Thymus (tissue), 11 donors: Measurements from ENCODE around the gene PRKN. TPM values are rescaled to one million over a fixed set of nuclear protein-coding genes. Genes with fewer than 3 reads are reported as not detected.

Experiments used
- DNase-seq, 9 donors: peaks; one replicate each; pipeline ENCODE4 v3.0.0-alpha.2; 2013; ENCODE audit warnings: low spot score in 9 of 9, low read depth in 6 of 9, missing footprints in 1 of 9
- H3K27ac ChIP-seq, 2 donors: one replicate each; pipeline ENCODE4 v1.5.1; 2013; ENCODE audit warnings: control low read depth in 1 of 2, low read depth in 1 of 2, low read length in 1 of 2, mild to moderate bottlenecking in 1 of 2, moderate library complexity in 1 of 2
- H3K27me3 ChIP-seq, 2 donors: one replicate each; pipeline ENCODE4 v1.5.1; 2013; ENCODE audit warnings: low read length in 1 of 2; ENCODE audit not compliant: control insufficient read depth in 2 of 2, insufficient read depth in 1 of 2
- H3K36me3 ChIP-seq, 2 donors: one replicate each; pipeline ENCODE4 v1.5.1; 2013; ENCODE audit warnings: low read length in 1 of 2, mild to moderate bottlenecking in 1 of 2, moderate library complexity in 1 of 2; ENCODE audit not compliant: control insufficient read depth in 2 of 2, insufficient read depth in 2 of 2
- H3K4me1 ChIP-seq, 2 donors: one replicate each; pipeline ENCODE4 v1.5.1; 2013; ENCODE audit warnings: low read length in 2 of 2; ENCODE audit not compliant: control insufficient read depth in 2 of 2, insufficient read depth in 2 of 2
- H3K4me3 ChIP-seq, 2 donors: one replicate each; pipeline ENCODE4 v1.5.1; 2013; ENCODE audit warnings: low read length in 2 of 2, control low read depth in 1 of 2, mild to moderate bottlenecking in 1 of 2
- H3K9me3 ChIP-seq, 2 donors: one replicate each; pipeline ENCODE4 v1.5.1; 2013; ENCODE audit warnings: low read length in 1 of 2, mild to moderate bottlenecking in 1 of 2; ENCODE audit not compliant: control insufficient read depth in 2 of 2, insufficient read depth in 1 of 2
- WGBS: extraction: QIAGEN DNeasy Blood & Tissue Kit; methylation state at CpG from one replicate; pipeline ENCODE4 v1.1.7; 2013; 5-methylcytosine and 5-hydroxymethylcytosine counted together
- polyA plus RNA-seq: library from polyadenylated mRNA; stranded (reverse); fragments of 200-250 nt; gene quantifications from one replicate; pipeline ENCODE4 v1.2.3, GENCODE V29; 2013
- total RNA-seq: library from RNA; stranded (reverse); fragments of 120-200 nt; gene quantifications from one replicate; pipeline ENCODE4 v1.2.4, GENCODE V29; 2013
- donor health status: healthy.

Gene PRKN
- total and polyA plus RNA-seq, 2 donors, result 0.48 to 0.71 TPM

DNA sequence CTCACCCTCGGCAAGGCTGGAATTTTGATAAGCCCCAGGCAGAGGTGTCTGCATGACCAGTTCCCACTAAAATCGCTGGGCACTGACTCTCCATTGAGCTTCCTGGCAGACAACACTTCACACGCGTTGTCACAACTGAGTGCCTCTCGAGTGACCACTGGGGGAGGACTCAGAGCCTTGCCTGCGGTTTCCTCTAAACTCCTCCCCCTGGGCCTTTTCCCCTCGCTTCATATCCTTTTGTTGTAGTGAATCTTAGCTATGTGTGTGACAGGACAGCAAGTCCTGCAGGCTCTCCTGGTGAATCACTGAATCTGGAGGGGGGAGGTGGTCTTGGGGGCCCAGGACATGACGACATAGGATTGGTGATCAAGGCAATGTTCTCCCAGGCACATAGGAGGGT, 670.8 kb downstream of the PRKN start:
- Histone ChIP-seq H3K9me3 (no peaks in the 10 kb centered on the region), H3K4me3 (no peak overlapping the region), H3K36me3 (no peaks in the 10 kb centered on the region), H3K4me1 (no peaks in the 10 kb centered on the region), H3K27me3 (no peaks in the 10 kb centered on the region), H3K27ac (no peak overlapping the region)
- no peak for DNase-seq
- 74% methylated on average over 8 of the region's 8 CpGs for WGBS

DNA sequence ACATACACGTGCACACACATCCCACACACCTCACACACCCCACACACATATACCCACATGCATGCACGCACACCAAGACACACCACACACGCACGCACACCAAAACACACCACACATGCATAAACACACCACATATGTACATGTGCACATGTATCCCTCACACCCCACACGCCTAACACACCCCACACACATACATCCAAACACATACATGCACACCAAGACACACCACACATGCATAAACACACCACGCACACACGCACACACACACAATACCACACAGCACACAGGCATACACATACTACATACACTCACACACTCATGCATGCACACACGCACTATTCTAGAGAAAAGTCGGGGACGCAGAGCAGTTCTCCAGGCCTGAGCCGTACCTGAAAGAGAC, 671.5 kb downstream of the PRKN start:
- no peak overlapping the region for H3K4me3 ChIP-seq
- no peaks in the 10 kb centered on the region for H3K4me1 ChIP-seq
- DNase-seq, result no peak
- no peaks in the 10 kb centered on the region for H3K36me3 ChIP-seq
- WGBS, result 96% methylated on average over 11 of the region's 11 CpGs
- H3K9me3 ChIP-seq, result no peaks in the 10 kb centered on the region
- H3K27ac ChIP-seq, result no peak overlapping the region
- no peaks in the 10 kb centered on the region for H3K27me3 ChIP-seq

DNA sequence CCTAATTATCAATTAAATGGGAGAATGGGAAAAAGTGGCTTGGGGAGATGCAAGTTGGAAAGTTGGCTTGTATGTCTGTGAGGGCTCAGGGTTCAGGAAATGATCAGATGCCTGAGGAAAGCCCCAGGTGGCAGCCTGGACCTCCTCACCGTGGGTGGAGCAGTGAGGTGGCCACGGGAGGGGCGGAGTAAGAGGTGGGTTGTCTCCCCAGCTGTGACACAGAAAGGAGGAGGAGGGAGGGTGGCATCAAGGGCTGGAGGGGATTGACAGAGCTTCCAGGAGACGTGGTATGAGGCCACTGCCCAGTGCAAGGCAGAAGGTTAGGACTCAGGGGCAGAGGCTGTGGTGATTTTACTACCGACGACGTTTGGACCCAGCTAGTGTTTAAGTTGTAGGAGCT, 672.2 kb downstream of the PRKN start:
- no peak overlapping the region for H3K27ac ChIP-seq
- no peaks in the 10 kb centered on the region for H3K36me3 ChIP-seq
- H3K4me3 ChIP-seq, result no peak overlapping the region
- no peaks in the 10 kb centered on the region for H3K4me1 ChIP-seq
- DNase-seq, result no peak
- WGBS, result 85% methylated on average over 7 of the region's 7 CpGs
- H3K9me3 ChIP-seq, result no peaks in the 10 kb centered on the region
- H3K27me3 ChIP-seq, result no peaks in the 10 kb centered on the region

DNA sequence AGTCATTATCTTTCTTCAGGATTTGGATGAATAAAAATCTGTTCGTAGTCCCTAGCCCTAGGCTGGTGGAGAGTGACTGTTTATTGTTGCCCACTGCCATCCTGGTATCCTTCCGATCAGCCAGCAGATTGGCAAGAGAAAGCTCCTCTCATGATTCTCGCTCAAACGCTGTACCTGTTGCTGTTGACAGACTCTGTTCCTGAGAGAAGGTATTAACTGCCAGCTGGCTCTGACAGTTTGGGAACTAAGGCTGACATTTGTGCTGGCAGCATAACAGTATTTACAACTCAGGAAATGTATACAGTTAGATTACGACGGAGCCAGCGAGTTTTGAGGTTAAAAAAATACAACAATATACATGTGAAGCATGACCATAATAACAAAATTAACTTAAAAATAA, 674.5 kb downstream of the PRKN start:
- DNase-seq, result no peak
- Histone ChIP-seq H3K4me1 (no peaks in the 10 kb centered on the region), H3K4me3 (no peak overlapping the region), H3K27me3 (no peaks in the 10 kb centered on the region), H3K27ac (no peak overlapping the region), H3K36me3 (no peaks in the 10 kb centered on the region), H3K9me3 (no peaks in the 10 kb centered on the region)
- 72% methylated on average over 7 of the region's 7 CpGs for WGBS

DNA sequence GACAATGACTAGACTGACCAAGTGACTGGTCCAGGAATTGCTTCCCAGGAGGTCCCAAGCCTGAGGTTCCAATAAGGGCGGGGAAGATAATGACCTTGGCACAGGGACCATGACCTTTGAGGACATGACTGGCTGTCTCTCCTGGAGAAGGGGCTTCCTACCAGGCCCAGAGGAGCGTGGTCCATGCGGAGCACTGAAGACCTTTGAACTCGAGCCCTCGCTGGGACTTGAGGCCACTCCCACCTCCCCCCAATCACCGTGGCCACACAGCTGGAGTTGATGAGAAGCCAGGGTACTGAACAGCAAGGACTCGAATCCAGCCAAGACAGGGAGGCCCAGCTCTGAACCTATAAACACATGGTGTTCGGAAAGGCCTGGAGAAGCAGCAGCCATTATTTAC, 677.0 kb downstream of the PRKN start:
- DNase-seq, result no peak
- no peaks in the 10 kb centered on the region for H3K36me3 ChIP-seq
- no peaks in the 10 kb centered on the region for H3K9me3 ChIP-seq
- no peak overlapping the region for H3K4me3 ChIP-seq
- no peaks in the 10 kb centered on the region for H3K4me1 ChIP-seq
- no peak overlapping the region for H3K27ac ChIP-seq
- no peaks in the 10 kb centered on the region for H3K27me3 ChIP-seq
- 95% methylated on average over 8 of the region's 8 CpGs for WGBS

DNA sequence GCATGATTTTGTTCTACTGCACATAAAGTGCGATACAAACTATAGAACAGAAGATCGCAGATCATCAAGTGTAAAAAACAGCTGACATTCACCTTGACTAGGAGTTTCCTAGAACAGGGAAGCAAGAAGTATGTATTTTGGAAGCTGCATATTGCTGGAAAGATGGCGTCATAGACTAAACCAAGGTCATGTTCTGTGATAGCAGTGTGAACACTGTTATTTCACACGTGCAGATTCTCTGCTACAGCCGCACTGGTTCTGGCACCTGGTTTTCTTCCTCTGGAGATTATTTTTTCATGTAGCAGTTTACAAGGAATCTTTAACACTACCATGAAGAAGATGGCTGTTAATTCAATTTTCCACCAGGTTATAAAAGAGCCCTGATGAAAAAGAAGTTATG, 681.2 kb downstream of the PRKN start:
- no peak overlapping the region for H3K27ac ChIP-seq
- H3K36me3 ChIP-seq, result no peaks in the 10 kb centered on the region
- H3K27me3 ChIP-seq, result no peaks in the 10 kb centered on the region
- no peak overlapping the region for H3K4me3 ChIP-seq
- DNase-seq, result no peak
- no peaks in the 10 kb centered on the region for H3K9me3 ChIP-seq
- 96% methylated on average over 5 of the region's 5 CpGs for WGBS
- no peaks in the 10 kb centered on the region for H3K4me1 ChIP-seq

DNA sequence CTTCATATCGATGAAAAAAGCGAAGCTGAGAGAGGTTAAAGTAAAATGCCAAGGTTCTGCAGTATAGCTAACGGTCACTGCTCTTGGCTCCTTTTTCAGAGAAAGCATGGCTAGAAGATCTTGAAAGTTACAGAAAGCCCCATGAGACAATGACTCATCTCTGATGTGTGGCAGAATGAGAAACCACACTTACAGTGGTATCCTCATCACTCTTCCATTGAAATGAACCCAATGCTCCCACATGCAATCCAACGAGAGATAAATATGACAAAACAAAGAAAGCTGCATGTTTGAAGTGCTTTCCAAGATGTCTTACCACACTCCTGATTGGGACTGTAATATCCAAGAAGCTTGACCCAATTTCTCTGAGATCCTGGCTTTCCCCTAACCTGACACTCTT, 694.9 kb downstream of the PRKN start:
- H3K27me3 ChIP-seq, result no peaks in the 10 kb centered on the region
- H3K4me1 ChIP-seq, result no peaks in the 10 kb centered on the region
- H3K9me3 ChIP-seq, result no peaks in the 10 kb centered on the region
- DNase-seq, result no peak
- H3K36me3 ChIP-seq, result no peaks in the 10 kb centered on the region
- no peak overlapping the region for H3K4me3 ChIP-seq
- H3K27ac ChIP-seq, result no peak overlapping the region
- WGBS, result 92% methylated on average over 4 of the region's 4 CpGs

DNA sequence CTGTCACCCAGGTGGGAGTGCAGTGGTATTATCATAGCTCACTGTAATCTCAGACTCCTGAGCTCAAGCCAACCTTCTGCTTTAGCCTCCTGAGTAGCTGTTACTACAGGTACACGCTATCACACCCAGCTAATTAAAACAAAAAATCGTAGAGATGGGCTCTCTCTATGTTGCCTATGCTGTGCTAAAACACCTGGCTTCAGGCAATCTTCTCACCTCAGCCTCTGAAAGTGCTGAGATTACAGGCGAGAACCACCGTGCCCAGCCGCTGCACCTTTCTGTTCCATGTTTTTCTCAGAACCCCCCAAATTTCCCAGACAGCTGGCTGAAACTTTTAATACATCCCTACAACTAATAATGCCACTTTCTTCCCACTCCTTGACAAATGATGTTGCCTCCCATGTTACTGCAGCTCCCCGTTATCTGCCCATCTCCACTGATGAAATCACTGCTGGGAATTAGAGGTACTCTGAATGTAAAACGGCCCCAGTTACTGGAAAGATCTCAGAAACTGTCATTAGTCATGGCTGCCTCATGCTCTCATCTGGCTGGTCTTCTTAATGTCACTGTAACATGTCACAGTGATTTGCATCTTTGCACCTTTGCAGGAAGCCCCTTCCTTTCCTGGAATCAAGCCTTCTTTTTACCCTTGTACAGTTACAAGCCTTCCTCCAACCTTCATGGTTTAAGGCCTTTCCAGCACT, 697.5 kb downstream of the PRKN start:
- Histone ChIP-seq H3K4me1 (no peaks in the 10 kb centered on the region), H3K9me3 (no peaks in the 10 kb centered on the region), H3K27me3 (no peaks in the 10 kb centered on the region), H3K27ac (no peak overlapping the region), H3K36me3 (no peaks in the 10 kb centered on the region), H3K4me3 (no peak overlapping the region)
- 89% methylated on average over 7 of the region's 7 CpGs for WGBS
- DNase-seq, result no peak

DNA sequence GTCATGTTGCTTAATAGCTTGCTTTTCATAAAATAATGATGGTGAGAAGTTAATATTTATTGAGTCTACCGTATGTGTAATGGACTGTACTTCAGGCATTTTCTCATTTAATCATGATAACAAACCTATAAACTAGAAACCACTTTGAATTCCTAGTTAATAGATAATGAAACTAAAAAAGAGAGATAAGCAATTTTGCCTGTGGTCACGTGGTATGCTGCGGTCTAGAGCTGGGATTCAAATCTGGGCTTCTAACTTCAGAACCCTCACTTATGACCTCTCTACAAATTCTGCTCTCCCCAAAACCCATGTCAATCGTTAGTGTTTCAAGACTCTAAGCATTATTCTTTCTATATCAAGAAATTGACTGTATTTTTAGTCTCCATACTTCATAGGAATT, 700.7 kb downstream of the PRKN start:
- H3K27me3 ChIP-seq, result no peaks in the 10 kb centered on the region
- WGBS, result 92% methylated on average over 4 of the region's 4 CpGs
- DNase-seq, result no peak
- H3K4me3 ChIP-seq, result no peak overlapping the region
- no peak overlapping the region for H3K27ac ChIP-seq
- peaks cover 0 to 5% of the 10 kb centered on the region in 2 donors for H3K9me3 ChIP-seq
- no peaks in the 10 kb centered on the region for H3K4me1 ChIP-seq
- no peaks in the 10 kb centered on the region for H3K36me3 ChIP-seq
